HG03039 (cell line): Measurements from ENCODE around the gene NDUFV1.
"Not testable (repeated sequence)": the region's sequence is repeated elsewhere in the genome, so short reads cannot be mapped to it uniquely, and the experiment has no call there.

Source experiments
- ATAC-seq: cut with Tn5 transposase; IDR thresholded peaks from one replicate; pipeline ENCODE4 v1.9.1; 2021; ENCODE audit warnings: mild to moderate bottlenecking, moderate library complexity; ENCODE audit not compliant: unreplicated experiment

NDUFV1 gene

GRCh38 chr11:67652965-67653845 lies 46.5 kb downstream of the NDUFV1 start:
- no peak for ATAC-seq

DNA sequence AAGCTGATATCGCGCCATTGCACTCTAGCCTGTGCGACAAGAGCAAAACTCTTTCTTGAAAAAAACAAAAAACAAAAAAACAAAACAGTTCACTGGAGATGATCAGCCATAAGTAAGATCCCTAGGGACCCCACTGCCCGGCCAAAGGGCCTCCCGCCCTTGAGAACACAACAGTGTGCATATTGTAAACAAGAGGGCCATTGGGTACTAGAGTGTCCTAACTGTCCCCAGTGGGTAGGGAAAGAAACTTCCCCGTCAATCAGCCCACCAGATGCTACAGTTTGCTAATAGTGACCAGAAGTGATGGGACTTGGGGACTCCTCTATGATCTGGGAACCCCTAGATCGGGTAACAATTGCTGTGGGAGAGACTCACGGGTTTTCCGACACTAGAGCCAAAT lies 47.5 kb downstream of the NDUFV1 start:
- no peak for ATAC-seq

DNA sequence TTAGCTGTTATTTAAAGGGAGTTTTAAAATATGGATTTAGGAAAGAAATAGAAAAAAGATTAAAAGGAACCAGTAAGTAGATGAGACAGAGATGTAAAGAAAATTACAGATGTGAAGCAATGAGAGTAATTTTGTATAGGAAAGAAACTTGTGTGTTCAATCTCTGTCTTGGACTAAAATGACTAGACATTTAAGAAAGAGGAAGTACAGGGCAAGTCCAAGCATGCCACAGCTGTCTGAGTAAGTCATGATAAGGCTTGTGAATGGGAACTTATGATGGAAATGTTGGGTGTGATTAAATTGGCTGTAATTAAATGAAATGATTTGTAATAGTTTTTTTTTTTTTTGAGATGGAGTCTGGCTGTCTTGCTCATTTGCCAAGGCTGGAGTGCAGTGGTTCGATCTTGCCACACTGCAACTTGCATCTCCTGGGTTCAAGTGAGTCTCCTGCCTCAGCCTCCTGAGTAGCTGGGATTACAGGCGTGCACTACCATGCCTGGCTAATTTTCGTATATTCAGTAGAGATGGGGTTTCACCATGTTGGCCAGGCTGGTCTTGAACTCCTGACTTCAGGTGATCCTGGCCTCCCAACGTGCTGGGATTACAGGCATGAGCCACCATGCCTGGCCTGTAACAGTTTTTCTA lies 49.7 kb downstream of the NDUFV1 start:
- ATAC-seq: no peak

DNA sequence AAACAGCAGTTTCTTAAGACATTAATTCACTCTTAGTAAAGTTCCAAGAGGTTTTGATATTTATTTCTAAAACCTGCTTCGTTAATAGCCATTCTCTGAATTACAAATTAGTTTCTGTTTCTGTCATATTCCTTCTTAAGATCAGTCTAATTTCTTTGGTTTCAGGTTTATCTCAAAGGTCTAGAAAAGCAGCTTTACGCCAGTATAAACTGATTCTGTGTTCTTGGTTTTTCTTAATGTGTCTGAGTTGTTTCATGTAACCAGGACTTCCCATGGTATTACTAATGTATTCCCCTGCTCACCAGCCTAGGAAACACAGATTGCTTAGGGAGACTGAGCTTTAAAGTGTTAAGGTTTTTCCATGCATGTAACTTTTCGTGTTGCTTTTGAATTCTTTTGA lies 50.6 kb downstream of the NDUFV1 start:
- ATAC-seq: no peak

DNA sequence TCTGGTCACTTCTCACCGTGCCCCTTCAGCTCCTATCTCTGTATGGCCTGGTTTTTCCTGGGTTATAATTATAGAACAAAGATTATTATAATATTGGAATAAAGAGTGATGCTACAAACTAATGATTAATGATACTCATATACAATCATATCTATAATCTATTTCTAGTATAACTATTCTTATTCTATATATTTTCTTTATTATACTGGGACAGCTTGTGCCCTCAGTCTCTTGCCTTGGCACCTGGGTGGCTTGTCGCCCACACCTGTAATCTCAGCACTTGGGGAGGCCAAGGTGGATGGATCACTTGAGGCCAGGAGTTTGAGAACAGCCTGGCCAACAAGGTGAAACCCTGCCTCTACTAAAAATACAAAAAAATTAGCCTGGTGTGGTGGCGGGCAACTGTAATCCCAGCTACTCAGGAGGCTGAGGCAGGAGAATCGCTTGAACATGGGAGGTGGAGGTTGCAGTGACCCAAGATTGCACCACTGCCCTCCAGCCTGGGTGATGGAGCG lies 53.0 kb downstream of the NDUFV1 start:
- ATAC-seq: not testable (repeated sequence)

GRCh38 chr11:67660752-67661151 lies 54.0 kb downstream of the NDUFV1 start:
- ATAC-seq: not testable (repeated sequence)
